Central memory CD8-positive, alpha-beta T cell (primary cell): ENCODE measurements around the gene METTL1.
A peak's percentile ranks its signal among the peaks of the same experiment; 100 is the strongest.

Experiments used
- ATAC-seq: fragments of 150-1000 bp; cut with Tn5 transposase; replicated peaks from 2 replicates; pipeline ENCODE4 v1.10.0; 2022; ENCODE audit warnings: mild to moderate bottlenecking, moderate FRiP score, moderate number of reproducible peaks; ENCODE audit not compliant: poor library complexity, severe bottlenecking; ENCODE audit errors: extremely low read depth
- DNase-seq, 2 donors: peaks; one replicate each; pipeline ENCODE4 v3.0.0; 2021; ENCODE audit warnings: low spot score in 2 of 2
- H3K27ac Mint-ChIP-seq: one replicate; pipeline ENCODE4 v1.8.0; 2022; ENCODE audit warnings: low read depth, mild to moderate bottlenecking, moderate library complexity, mixed read lengths
- H3K27me3 Mint-ChIP-seq: one replicate; pipeline ENCODE4 v1.8.0; 2022; ENCODE audit warnings: mixed read lengths
- H3K36me3 Mint-ChIP-seq: one replicate; pipeline ENCODE4 v1.8.0; 2022; ENCODE audit warnings: mild to moderate bottlenecking, moderate library complexity, mixed read lengths; ENCODE audit not compliant: insufficient read depth
- H3K4me1 Mint-ChIP-seq: one replicate; pipeline ENCODE4 v1.8.0; 2022; ENCODE audit warnings: mixed read lengths
- H3K4me3 Mint-ChIP-seq: one replicate; pipeline ENCODE4 v1.8.0; 2022; ENCODE audit warnings: mild to moderate bottlenecking, moderate library complexity, mixed read lengths
- H3K9me3 Mint-ChIP-seq: one replicate; pipeline ENCODE4 v1.8.0; 2022; ENCODE audit warnings: mixed read lengths

Gene METTL1

DNA sequence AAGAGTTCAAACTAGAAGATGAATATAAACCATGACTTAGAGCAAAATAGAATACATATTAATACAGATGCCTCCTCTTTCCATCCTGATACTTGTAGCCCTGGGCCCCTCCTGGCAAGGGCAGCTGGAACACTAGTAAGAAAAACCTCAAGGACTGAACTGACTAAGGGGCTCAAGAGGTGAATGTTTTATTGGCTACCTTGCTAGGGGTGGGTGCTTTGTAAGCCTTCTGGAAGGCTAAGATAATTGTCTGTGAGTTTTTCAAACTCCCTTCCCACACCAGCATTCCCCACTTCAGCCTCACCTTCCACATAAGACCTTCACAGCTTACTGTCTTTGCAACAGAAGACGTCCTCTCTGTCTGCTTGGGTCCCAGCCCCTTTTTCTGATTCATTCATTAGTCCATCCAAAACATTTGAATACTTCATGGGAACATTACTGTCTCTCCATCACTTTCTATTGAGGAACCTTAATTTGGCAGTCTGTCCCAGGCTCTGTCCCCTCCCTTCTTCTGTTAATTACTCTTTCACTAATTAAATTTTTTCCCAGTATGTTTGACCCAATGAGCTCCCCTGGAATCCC is 18.1 kb downstream of the METTL1 start:
- Mint-ChIP-seq H3K27ac (peak overlapping the region; percentile 80), H3K4me1 (peaks cover 56% of the 10 kb centered on the region), H3K9me3 (no peaks in the 10 kb centered on the region), H3K27me3 (no peaks in the 10 kb centered on the region), H3K36me3 (peaks cover 31% of the 10 kb centered on the region), H3K4me3 (peak overlapping the region; percentile 77)
- DNase-seq, result no peak
- no peak for ATAC-seq

DNA sequence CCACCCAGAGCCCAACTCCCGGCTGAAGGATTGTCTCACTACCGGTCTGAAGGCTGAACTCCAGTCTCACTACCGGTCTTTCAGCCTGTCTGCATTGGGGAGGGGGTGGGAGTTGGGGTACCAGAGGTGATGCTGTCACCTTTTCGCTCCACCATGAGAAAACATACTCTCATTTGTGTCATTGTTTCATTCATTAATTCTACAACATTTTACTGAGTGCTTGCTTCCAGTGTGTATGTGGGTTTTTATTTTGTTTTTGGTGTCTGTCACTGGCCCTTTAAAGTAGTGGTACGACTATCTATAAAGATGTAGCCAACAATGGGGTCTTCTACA is 19.3 kb downstream of the METTL1 start:
- H3K9me3 Mint-ChIP-seq, result no peaks in the 10 kb centered on the region
- no peak for ATAC-seq
- DNase-seq, result no peak
- H3K4me3 Mint-ChIP-seq, result peak overlapping the region; percentile 84
- no peaks in the 10 kb centered on the region for H3K27me3 Mint-ChIP-seq
- peaks cover 35% of the 10 kb centered on the region for H3K36me3 Mint-ChIP-seq
- H3K4me1 Mint-ChIP-seq, result peaks cover 50% of the 10 kb centered on the region
- H3K27ac Mint-ChIP-seq, result peak overlapping the region; percentile 80

GRCh38 chr12:57751788-57752667 is 19.9 kb downstream of the METTL1 start, which contains the start of gene CDK4:
TSS of gene CDK4 (minus strand) at chr12:57752310. CDS start at chr12:57751717, 593 bp downstream.
- H3K36me3 Mint-ChIP-seq, result peaks cover 38% of the 10 kb centered on the region

GRCh38 chr12:57751432-57751787 is 20.5 kb downstream of the METTL1 start:
- H3K4me1 Mint-ChIP-seq, result peaks cover 45% of the 10 kb centered on the region
- ATAC-seq, result no peak
- peaks cover 36% of the 10 kb centered on the region for H3K36me3 Mint-ChIP-seq
- H3K27ac Mint-ChIP-seq, result peak overlapping the region; percentile 80
- no peaks in the 10 kb centered on the region for H3K9me3 Mint-ChIP-seq
- H3K4me3 Mint-ChIP-seq, result peak overlapping the region; percentile 84
- DNase-seq, result no peak
- no peaks in the 10 kb centered on the region for H3K27me3 Mint-ChIP-seq

More at GRCh38 chr12:57751788-57752667, 19.9 kb downstream of the METTL1 start, which contains the start of gene CDK4:
- Mint-ChIP-seq H3K9me3 (no peaks in the 10 kb centered on the region), H3K4me3 (peak within 1 kb of the TSS; percentile 84), H3K27ac (peak within 1 kb of the TSS; percentile 80), H3K27me3 (no peaks in the 10 kb centered on the region), H3K4me1 (peaks cover 48% of the 10 kb centered on the region)
- ATAC-seq (peak; percentile 81), DNase-seq (peak; percentile 95 to 99)

- H3K4me1 Mint-ChIP-seq, result peaks cover 45% of the 10 kb centered on the region
- no peak for ATAC-seq
- H3K9me3 Mint-ChIP-seq, result no peaks in the 10 kb centered on the region
- H3K36me3 Mint-ChIP-seq, result peaks cover 31% of the 10 kb centered on the region
- H3K27me3 Mint-ChIP-seq, result no peaks in the 10 kb centered on the region
- peak overlapping the region; percentile 84 for H3K4me3 Mint-ChIP-seq
- DNase-seq, result no peak
- no peak overlapping the region for H3K27ac Mint-ChIP-seq
Measured at GRCh38 chr12:57750561-57751431, 21.1 kb downstream of the METTL1 start.

DNA sequence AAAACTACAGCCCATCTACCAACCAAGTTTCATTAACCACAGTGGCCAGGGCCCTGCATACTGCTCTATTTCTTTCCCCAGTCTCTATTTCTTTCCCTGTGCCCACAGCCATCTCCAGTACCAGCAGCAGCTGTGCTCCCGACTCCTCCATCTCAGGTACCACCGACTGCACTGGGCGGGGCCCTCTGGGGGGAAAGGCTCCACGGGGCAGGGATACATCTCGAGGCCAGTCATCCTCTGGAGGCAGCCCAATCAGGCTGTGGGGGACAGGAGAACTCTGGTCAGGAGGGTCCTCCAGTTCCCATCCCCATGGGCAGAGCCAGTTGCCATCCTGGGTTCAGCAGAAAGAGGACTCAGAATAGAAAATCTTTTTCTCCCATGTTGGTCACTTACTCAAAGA is 22.8 kb downstream of the METTL1 start:
- H3K27me3 Mint-ChIP-seq, result no peaks in the 10 kb centered on the region
- H3K27ac Mint-ChIP-seq, result no peak overlapping the region
- ATAC-seq (no peak), DNase-seq (no peak)
- peaks cover 41% of the 10 kb centered on the region for H3K36me3 Mint-ChIP-seq
- no peak overlapping the region for H3K4me3 Mint-ChIP-seq
- no peaks in the 10 kb centered on the region for H3K9me3 Mint-ChIP-seq
- H3K4me1 Mint-ChIP-seq, result peaks cover 54% of the 10 kb centered on the region

DNA sequence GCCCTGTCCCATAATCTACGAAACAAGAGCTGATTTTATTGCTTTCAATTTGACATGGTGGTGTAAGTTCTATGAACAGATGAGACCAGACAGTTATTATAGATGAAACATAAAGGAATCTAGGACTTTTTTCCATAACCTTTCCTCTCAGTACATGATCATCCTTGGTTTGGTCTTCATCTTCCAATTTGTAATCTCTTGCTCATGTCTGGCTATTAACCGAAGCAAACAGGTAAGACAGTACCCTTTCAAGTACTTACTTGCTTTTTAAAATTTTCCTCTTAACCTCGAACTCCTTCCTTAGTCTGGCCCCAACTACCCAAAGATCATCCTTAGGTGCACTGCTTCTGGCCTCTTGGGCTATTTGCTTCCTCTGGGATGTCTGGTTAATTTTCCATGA is 25.9 kb downstream of the METTL1 start:
- no peaks in the 10 kb centered on the region for H3K27me3 Mint-ChIP-seq
- H3K27ac Mint-ChIP-seq, result peak overlapping the region; percentile 91
- ATAC-seq (no peak), DNase-seq (no peak)
- peaks cover 40% of the 10 kb centered on the region for H3K36me3 Mint-ChIP-seq
- H3K4me1 Mint-ChIP-seq, result peaks cover 45% of the 10 kb centered on the region
- no peaks in the 10 kb centered on the region for H3K9me3 Mint-ChIP-seq
- peak overlapping the region; percentile 86 for H3K4me3 Mint-ChIP-seq

DNA sequence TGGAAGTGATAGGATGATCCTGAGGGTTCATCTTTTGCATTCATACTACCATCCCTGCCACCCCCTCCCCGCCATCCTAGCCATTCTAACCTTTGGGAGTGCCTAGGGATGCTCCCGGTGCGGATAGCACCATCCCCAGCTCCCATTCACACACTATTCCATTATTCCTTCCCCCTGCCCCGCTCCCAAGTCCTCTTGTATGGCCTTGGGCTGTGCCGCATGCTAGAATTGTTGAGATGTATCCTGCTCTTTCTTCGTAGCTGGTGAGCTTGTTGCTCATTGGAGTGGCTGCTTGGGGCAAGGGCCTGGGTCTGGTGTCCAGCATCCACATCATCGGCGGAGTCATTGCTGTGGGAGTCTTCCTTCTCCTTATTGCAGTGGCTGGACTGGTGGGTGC is 26.4 kb downstream of the METTL1 start:
- Mint-ChIP-seq H3K9me3 (no peaks in the 10 kb centered on the region), H3K27me3 (no peaks in the 10 kb centered on the region), H3K36me3 (peaks cover 41% of the 10 kb centered on the region), H3K4me3 (peak overlapping the region; percentile 86), H3K27ac (peak overlapping the region; percentile 91), H3K4me1 (peaks cover 49% of the 10 kb centered on the region)
- DNase-seq (no peak), ATAC-seq (no peak)

GRCh38 chr12:57744777-57745484 is 27.0 kb downstream of the METTL1 start, which contains the start of gene TSPAN31:
TSS of gene TSPAN31 (plus strand) at chr12:57745039. CDS start at chr12:57745155, 116 bp downstream.
- peaks cover 41% of the 10 kb centered on the region for H3K36me3 Mint-ChIP-seq
- peaks cover 51% of the 10 kb centered on the region for H3K4me1 Mint-ChIP-seq
- peak; percentile 81 for ATAC-seq

GRCh38 chr12:57744194-57744776 is 27.6 kb downstream of the METTL1 start:
- peak overlapping the region; percentile 86 for H3K4me3 Mint-ChIP-seq
- H3K27ac Mint-ChIP-seq, result peak overlapping the region; percentile 91
- H3K4me1 Mint-ChIP-seq, result peaks cover 55% of the 10 kb centered on the region
- peaks cover 44% of the 10 kb centered on the region for H3K36me3 Mint-ChIP-seq
- no peaks in the 10 kb centered on the region for H3K9me3 Mint-ChIP-seq
- no peaks in the 10 kb centered on the region for H3K27me3 Mint-ChIP-seq
- peak; percentile 56 to 68 for DNase-seq
- peak; percentile 22 for ATAC-seq

More at GRCh38 chr12:57744777-57745484, 27.0 kb downstream of the METTL1 start, which contains the start of gene TSPAN31:
- H3K27me3 Mint-ChIP-seq, result no peaks in the 10 kb centered on the region
- peak within 1 kb of the TSS; percentile 91 for H3K27ac Mint-ChIP-seq
- peak; percentile 82 to 91 for DNase-seq
- H3K9me3 Mint-ChIP-seq, result no peaks in the 10 kb centered on the region
- peak within 1 kb of the TSS; percentile 86 for H3K4me3 Mint-ChIP-seq

DNA sequence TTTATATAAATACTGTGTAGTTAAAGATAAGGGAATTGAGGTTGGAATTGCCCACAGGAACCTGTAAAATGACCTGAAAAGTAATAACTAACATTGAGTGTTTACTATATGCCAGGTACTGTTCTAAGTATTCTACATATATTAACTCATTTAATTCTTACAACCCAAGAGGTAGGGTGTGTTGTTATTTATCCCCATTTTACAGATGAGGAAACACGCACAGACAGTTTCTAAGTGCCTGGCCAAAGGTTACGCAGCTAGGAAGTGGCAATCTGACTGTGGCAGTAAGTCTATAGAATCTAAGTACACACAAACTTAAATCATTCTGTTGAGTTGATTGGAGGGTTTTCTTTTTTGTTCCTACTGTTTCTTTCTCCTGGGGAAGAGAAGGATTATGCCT is 28.1 kb downstream of the METTL1 start:
- Mint-ChIP-seq H3K36me3 (peaks cover 46% of the 10 kb centered on the region), H3K27ac (peak overlapping the region; percentile 91), H3K27me3 (no peaks in the 10 kb centered on the region), H3K9me3 (no peaks in the 10 kb centered on the region), H3K4me3 (peak overlapping the region; percentile 86), H3K4me1 (peaks cover 58% of the 10 kb centered on the region)
- ATAC-seq, result no peak
- no peak for DNase-seq
